Left ventricle myocardium inferior (tissue), 1 donor: ENCODE results near the gene STRN3. TPM values are rescaled to one million over a fixed set of nuclear protein-coding genes. Genes with fewer than 3 reads are reported as not detected.
A peak's percentile ranks its signal among the peaks of the same experiment; 100 is the strongest.

Experiments
- DNase-seq: peaks from one replicate; pipeline ENCODE4 v3.0.0-alpha.2; 2020
- H3K27ac ChIP-seq: fragments of 200-600 bp; replicated peaks from 2 replicates; pipeline ENCODE4 v1.8.0; 2021
- H3K27me3 ChIP-seq: fragments of 200-600 bp; 2 replicates; pipeline ENCODE4 v1.8.0; 2021; ENCODE audit warnings: low read depth
- H3K36me3 ChIP-seq: fragments of 200-600 bp; 2 replicates; pipeline ENCODE4 v1.8.0; 2021
- H3K4me1 ChIP-seq: fragments of 200-600 bp; 2 replicates; pipeline ENCODE4 v1.8.0; 2021
- H3K4me3 ChIP-seq: fragments of 200-600 bp; 2 replicates; pipeline ENCODE4 v1.8.0; 2021; ENCODE audit warnings: mild to moderate bottlenecking, moderate library complexity
- H3K9me3 ChIP-seq: fragments of 200-600 bp; replicated peaks from 2 replicates; pipeline ENCODE4 v1.8.0; 2021
- intact Hi-C: fragments of 100-400 bp; cut with micrococcal nuclease; formaldehyde crosslinking; loops from one replicate; pipeline ENCODE4 v1.11.0; 2022
- total RNA-seq: library from RNA; stranded (reverse); fragmentation: NEBNext Ultra II Directional; extraction: Animal tissue kit (Norgen Biotek cat#: 25700); gene quantifications from one replicate; pipeline ENCODE4 v1.2.1, GENCODE V29; 2021
- TF ChIP-seq, protein P1 (sequence below): fragments of 200-600 bp; IDR thresholded peaks from 2 replicates; pipeline ENCODE4 v1.8.0; 2021; ENCODE audit warnings: antibody characterized with exemption, mild to moderate bottlenecking, borderline replicate concordance
- donor health status: DM: no; HTN: yes; CAD: no; lungs with severe emphysema.

STRN3 gene
- total RNA-seq, 1 donor from 2014 or later = 48.7 TPM

DNA sequence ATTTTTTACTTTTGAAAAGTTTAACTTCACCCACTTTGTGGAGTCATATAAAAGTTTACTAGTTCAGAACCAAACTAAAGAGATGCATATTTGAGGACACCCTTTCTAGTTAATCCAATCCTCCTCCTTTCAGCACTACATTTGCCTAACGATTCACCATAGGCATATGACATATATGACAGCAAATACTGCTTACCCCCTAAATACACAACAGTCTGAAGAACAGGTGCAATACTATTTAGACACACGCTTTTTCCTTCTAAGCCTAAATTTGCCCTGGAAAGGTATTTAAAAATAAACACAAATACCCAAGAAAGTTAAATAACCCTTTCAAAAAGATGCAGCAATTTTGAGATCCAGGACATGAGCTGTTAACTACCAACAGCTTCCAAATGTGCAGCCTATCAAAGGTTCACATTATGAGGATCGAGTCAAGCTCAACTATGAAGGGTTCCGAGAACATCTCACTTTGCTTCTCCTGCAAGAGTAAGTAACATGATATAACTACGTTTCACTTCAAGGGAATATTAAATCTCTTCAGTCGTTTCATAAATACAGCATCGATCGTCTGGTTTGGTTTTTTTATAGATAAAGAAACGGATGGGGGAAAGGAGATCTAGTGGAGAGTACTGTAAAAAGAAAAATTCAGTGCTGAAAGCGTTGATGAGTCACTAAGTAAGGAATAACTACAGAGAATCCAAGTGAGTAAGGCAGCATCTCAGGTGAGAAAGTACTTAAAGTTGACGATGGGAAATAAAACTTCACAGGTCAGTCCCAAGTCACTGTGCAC, 1.4 kb downstream of the STRN3 start:
- Histone ChIP-seq H3K27me3 (no peaks in the 10 kb centered on the region), H3K9me3 (no peaks in the 10 kb centered on the region), H3K36me3 (peaks cover 7% of the 10 kb centered on the region), H3K27ac (peak overlapping the region; percentile 99), H3K4me3 (peak overlapping the region; percentile 98), H3K4me1 (peaks cover 72% of the 10 kb centered on the region)
- TF ChIP-seq, protein P1, sequence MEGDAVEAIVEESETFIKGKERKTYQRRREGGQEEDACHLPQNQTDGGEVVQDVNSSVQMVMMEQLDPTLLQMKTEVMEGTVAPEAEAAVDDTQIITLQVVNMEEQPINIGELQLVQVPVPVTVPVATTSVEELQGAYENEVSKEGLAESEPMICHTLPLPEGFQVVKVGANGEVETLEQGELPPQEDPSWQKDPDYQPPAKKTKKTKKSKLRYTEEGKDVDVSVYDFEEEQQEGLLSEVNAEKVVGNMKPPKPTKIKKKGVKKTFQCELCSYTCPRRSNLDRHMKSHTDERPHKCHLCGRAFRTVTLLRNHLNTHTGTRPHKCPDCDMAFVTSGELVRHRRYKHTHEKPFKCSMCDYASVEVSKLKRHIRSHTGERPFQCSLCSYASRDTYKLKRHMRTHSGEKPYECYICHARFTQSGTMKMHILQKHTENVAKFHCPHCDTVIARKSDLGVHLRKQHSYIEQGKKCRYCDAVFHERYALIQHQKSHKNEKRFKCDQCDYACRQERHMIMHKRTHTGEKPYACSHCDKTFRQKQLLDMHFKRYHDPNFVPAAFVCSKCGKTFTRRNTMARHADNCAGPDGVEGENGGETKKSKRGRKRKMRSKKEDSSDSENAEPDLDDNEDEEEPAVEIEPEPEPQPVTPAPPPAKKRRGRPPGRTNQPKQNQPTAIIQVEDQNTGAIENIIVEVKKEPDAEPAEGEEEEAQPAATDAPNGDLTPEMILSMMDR = no peak
- intact Hi-C loops = no loop called here
- DNase-seq = no peak

GRCh38 chr14:31024010-31024480, 2.1 kb downstream of the STRN3 start:
- TF ChIP-seq, protein P1 = no peak
- Histone ChIP-seq H3K27ac (peak overlapping the region; percentile 99), H3K4me1 (peaks cover 75% of the 10 kb centered on the region), H3K4me3 (peak overlapping the region; percentile 98), H3K9me3 (no peaks in the 10 kb centered on the region), H3K36me3 (peaks cover 7% of the 10 kb centered on the region), H3K27me3 (no peaks in the 10 kb centered on the region)
- intact Hi-C loops = no loop called here
- DNase-seq = no peak

- Histone ChIP-seq H3K27me3 (no peaks in the 10 kb centered on the region), H3K4me1 (peaks cover 79% of the 10 kb centered on the region), H3K36me3 (peaks cover 11% of the 10 kb centered on the region), H3K9me3 (no peaks in the 10 kb centered on the region), H3K4me3 (no peak overlapping the region), H3K27ac (no peak overlapping the region)
- intact Hi-C loops = no loop called here
- TF ChIP-seq, protein P1 = no peak
- no peak for DNase-seq
These were observed 3.8 kb downstream of the STRN3 start for GRCh38 chr14:31022386-31022785.

DNA sequence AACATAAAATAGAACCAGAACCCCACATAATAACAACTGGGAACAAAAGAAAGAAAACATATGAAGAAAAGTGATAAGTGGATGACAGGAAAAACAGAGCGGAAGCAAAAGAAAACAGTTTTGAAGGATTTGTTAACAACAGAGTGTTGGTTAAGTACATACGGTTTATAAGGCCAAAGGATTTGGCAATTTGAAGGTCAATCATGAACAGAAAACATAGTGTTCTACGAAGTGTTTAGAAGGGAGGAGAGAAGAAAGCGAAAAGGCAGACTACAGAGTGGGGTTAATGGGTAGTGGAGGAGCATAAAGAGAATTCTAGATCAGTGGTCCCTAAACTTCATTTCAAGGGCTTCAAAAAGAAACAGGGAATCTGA, 4.6 kb downstream of the STRN3 start:
- Histone ChIP-seq H3K9me3 (no peaks in the 10 kb centered on the region), H3K27ac (peak overlapping the region; percentile 33), H3K4me3 (no peak overlapping the region), H3K36me3 (peaks cover 11% of the 10 kb centered on the region), H3K4me1 (peaks cover 71% of the 10 kb centered on the region), H3K27me3 (no peaks in the 10 kb centered on the region)
- TF ChIP-seq, protein P1 = no peak
- DNase-seq = no peak
- intact Hi-C loops = no loop called here

DNA sequence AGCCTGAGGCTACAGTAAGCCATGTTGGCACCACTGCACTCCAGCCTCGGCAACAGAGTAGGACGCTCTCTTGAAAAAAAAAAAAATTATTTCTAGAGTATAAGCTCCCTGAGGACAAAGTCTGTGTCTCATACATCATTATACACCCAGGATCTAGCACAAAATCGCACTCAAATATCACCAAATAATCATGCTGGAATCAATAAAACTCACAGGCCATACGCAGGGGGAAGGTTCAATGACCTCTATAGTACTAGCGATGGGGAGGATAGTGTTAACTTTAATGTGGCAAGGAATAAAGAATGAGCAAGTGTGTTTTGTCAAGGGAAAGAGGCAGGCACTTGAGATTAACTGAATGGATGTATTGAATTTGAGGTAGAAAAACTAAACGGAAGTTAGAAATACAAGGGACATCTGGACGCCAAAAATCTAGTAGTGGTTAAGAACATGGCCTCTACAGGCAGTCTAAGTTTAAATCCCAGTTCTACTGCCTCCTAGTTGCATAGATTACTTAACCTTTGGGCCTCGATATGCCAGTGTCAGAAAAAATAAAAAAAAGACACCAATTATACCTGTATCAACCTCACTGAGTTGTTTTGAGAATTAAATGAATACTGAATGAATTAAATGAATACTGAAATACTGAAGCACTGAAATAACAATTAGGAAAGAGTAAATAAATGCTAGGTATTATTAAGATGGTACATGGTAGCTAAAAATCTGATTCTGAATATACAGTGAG, 5.2 kb downstream of the STRN3 start:
- Histone ChIP-seq H3K4me3 (no peak overlapping the region), H3K27me3 (no peaks in the 10 kb centered on the region), H3K27ac (peak overlapping the region; percentile 33), H3K36me3 (peaks cover 11% of the 10 kb centered on the region), H3K9me3 (no peaks in the 10 kb centered on the region), H3K4me1 (peaks cover 69% of the 10 kb centered on the region)
- intact Hi-C loops = no loop called here
- no peak for DNase-seq
- TF ChIP-seq, protein P1 = no peak
